ENCODE data around the gene GNAQ.
"Not testable (repeated sequence)": the region's sequence is repeated elsewhere in the genome, so short reads cannot be mapped to it uniquely, and the experiment has no call there.

Gene GNAQ

GRCh38 chr9:77765781-77766259, 265.8 kb downstream of the GNAQ start:
- H3K27ac ChIP-seq (ENCODE audit: low read depth, low read length) = no peak overlapping the region
- H3K4me3 ChIP-seq (ENCODE audit: low read depth in 1 of 5, low read length in 5 of 5) = no peak overlapping the region

GRCh38 chr9:77764894-77765780, 266.5 kb downstream of the GNAQ start:
- no peak overlapping the region for H3K9ac ChIP-seq (ENCODE audit: low read length in 5 of 5)
- H3K4me1 ChIP-seq (ENCODE audit: control insufficient read depth in 5 of 5, insufficient read depth in 5 of 5, low read length in 5 of 5) = peaks cover 0 to 13% (median 0%) of the 10 kb centered on the region in 5 donors
- H3K36me3 ChIP-seq (ENCODE audit: control insufficient read depth in 5 of 5, insufficient read depth in 5 of 5, low read length in 5 of 5) = no peaks in the 10 kb centered on the region
- H3K9me3 ChIP-seq (ENCODE audit: control insufficient read depth in 5 of 5, low read length in 5 of 5) = peaks cover 0 to 2% (median 0%) of the 10 kb centered on the region in 5 donors
- no peak overlapping the region for H3K27ac ChIP-seq (ENCODE audit: low read depth, low read length)
- no peaks in the 10 kb centered on the region for H3K27me3 ChIP-seq (ENCODE audit: control insufficient read depth in 5 of 5, insufficient read depth in 4 of 5, low read length in 5 of 5)
- no peak overlapping the region for H3K4me3 ChIP-seq (ENCODE audit: low read depth in 1 of 5, low read length in 5 of 5)

More at GRCh38 chr9:77765781-77766259, 265.8 kb downstream of the GNAQ start:
- Histone ChIP-seq H3K36me3 (ENCODE audit: control insufficient read depth in 5 of 5, insufficient read depth in 5 of 5, low read length in 5 of 5) (no peaks in the 10 kb centered on the region), H3K9ac (ENCODE audit: low read length in 5 of 5) (no peak overlapping the region), H3K9me3 (ENCODE audit: control insufficient read depth in 5 of 5, low read length in 5 of 5) (peaks cover 0 to 2% (median 0%) of the 10 kb centered on the region in 5 donors), H3K27me3 (ENCODE audit: control insufficient read depth in 5 of 5, insufficient read depth in 4 of 5, low read length in 5 of 5) (no peaks in the 10 kb centered on the region), H3K4me1 (ENCODE audit: control insufficient read depth in 5 of 5, insufficient read depth in 5 of 5, low read length in 5 of 5) (peaks cover 0 to 15% (median 0%) of the 10 kb centered on the region in 5 donors)

- no peak overlapping the region for H3K4me3 ChIP-seq (ENCODE audit: low read depth in 1 of 5, low read length in 5 of 5)
These were observed 268.0 kb downstream of the GNAQ start for GRCh38 chr9:77763566-77763965.

GRCh38 chr9:77760919-77761318, 270.7 kb downstream of the GNAQ start:
- H3K9me3 ChIP-seq (ENCODE audit: control insufficient read depth in 5 of 5, low read length in 5 of 5); H3K36me3 ChIP-seq (ENCODE audit: control insufficient read depth in 5 of 5, insufficient read depth in 5 of 5, low read length in 5 of 5); H3K4me3 ChIP-seq (ENCODE audit: low read depth in 1 of 5, low read length in 5 of 5); H3K27me3 ChIP-seq (ENCODE audit: control insufficient read depth in 5 of 5, insufficient read depth in 4 of 5, low read length in 5 of 5); H3K27ac ChIP-seq (ENCODE audit: low read depth, low read length); H3K4me1 ChIP-seq (ENCODE audit: control insufficient read depth in 5 of 5, insufficient read depth in 5 of 5, low read length in 5 of 5); H3K9ac ChIP-seq (ENCODE audit: low read length in 5 of 5): not testable (repeated sequence)

More at GRCh38 chr9:77763566-77763965, 268.0 kb downstream of the GNAQ start:
- H3K27ac ChIP-seq (ENCODE audit: low read depth, low read length) = no peak overlapping the region
- no peaks in the 10 kb centered on the region for H3K27me3 ChIP-seq (ENCODE audit: control insufficient read depth in 5 of 5, insufficient read depth in 4 of 5, low read length in 5 of 5)
- H3K9me3 ChIP-seq (ENCODE audit: control insufficient read depth in 5 of 5, low read length in 5 of 5) = peaks cover 0 to 2% (median 0%) of the 10 kb centered on the region in 5 donors
- no peak overlapping the region for H3K9ac ChIP-seq (ENCODE audit: low read length in 5 of 5)
- peaks cover 0 to 3% (median 0%) of the 10 kb centered on the region in 5 donors for H3K4me1 ChIP-seq (ENCODE audit: control insufficient read depth in 5 of 5, insufficient read depth in 5 of 5, low read length in 5 of 5)
- H3K36me3 ChIP-seq (ENCODE audit: control insufficient read depth in 5 of 5, insufficient read depth in 5 of 5, low read length in 5 of 5) = no peaks in the 10 kb centered on the region

GRCh38 chr9:77759391-77759790, 272.2 kb downstream of the GNAQ start:
- H3K4me1 ChIP-seq (ENCODE audit: control insufficient read depth in 5 of 5, insufficient read depth in 5 of 5, low read length in 5 of 5) = peaks cover 0 to 3% (median 0%) of the 10 kb centered on the region in 5 donors
- H3K27ac ChIP-seq (ENCODE audit: low read depth, low read length) = no peak overlapping the region

GRCh38 chr9:77756449-77756848, 275.2 kb downstream of the GNAQ start:
- H3K27me3 ChIP-seq (ENCODE audit: control insufficient read depth in 5 of 5, insufficient read depth in 4 of 5, low read length in 5 of 5) = no peaks in the 10 kb centered on the region

More at GRCh38 chr9:77759391-77759790, 272.2 kb downstream of the GNAQ start:
- Histone ChIP-seq H3K4me3 (ENCODE audit: low read depth in 1 of 5, low read length in 5 of 5) (no peak overlapping the region), H3K9ac (ENCODE audit: low read length in 5 of 5) (no peak overlapping the region), H3K9me3 (ENCODE audit: control insufficient read depth in 5 of 5, low read length in 5 of 5) (no peaks in the 10 kb centered on the region), H3K27me3 (ENCODE audit: control insufficient read depth in 5 of 5, insufficient read depth in 4 of 5, low read length in 5 of 5) (no peaks in the 10 kb centered on the region), H3K36me3 (ENCODE audit: control insufficient read depth in 5 of 5, insufficient read depth in 5 of 5, low read length in 5 of 5) (peaks cover 0 to 7% (median 0%) of the 10 kb centered on the region in 5 donors)

GRCh38 chr9:77753180-77753579, 278.4 kb downstream of the GNAQ start:
- no peak overlapping the region for H3K9ac ChIP-seq (ENCODE audit: low read length in 5 of 5)
- no peak overlapping the region for H3K4me3 ChIP-seq (ENCODE audit: low read depth in 1 of 5, low read length in 5 of 5)
- H3K27ac ChIP-seq (ENCODE audit: low read depth, low read length) = no peak overlapping the region
- no peaks in the 10 kb centered on the region for H3K9me3 ChIP-seq (ENCODE audit: control insufficient read depth in 5 of 5, low read length in 5 of 5)
- H3K4me1 ChIP-seq (ENCODE audit: control insufficient read depth in 5 of 5, insufficient read depth in 5 of 5, low read length in 5 of 5) = peaks cover 0 to 22% (median 12%) of the 10 kb centered on the region in 5 donors
- no peaks in the 10 kb centered on the region for H3K27me3 ChIP-seq (ENCODE audit: control insufficient read depth in 5 of 5, insufficient read depth in 4 of 5, low read length in 5 of 5)
- peaks cover 0 to 7% (median 0%) of the 10 kb centered on the region in 5 donors for H3K36me3 ChIP-seq (ENCODE audit: control insufficient read depth in 5 of 5, insufficient read depth in 5 of 5, low read length in 5 of 5)

More at GRCh38 chr9:77756449-77756848, 275.2 kb downstream of the GNAQ start:
- Histone ChIP-seq H3K4me1 (ENCODE audit: control insufficient read depth in 5 of 5, insufficient read depth in 5 of 5, low read length in 5 of 5) (peaks cover 0 to 10% (median 6%) of the 10 kb centered on the region in 5 donors), H3K4me3 (ENCODE audit: low read depth in 1 of 5, low read length in 5 of 5) (no peak overlapping the region), H3K9me3 (ENCODE audit: control insufficient read depth in 5 of 5, low read length in 5 of 5) (no peaks in the 10 kb centered on the region), H3K27ac (ENCODE audit: low read depth, low read length) (no peak overlapping the region), H3K9ac (ENCODE audit: low read length in 5 of 5) (no peak overlapping the region), H3K36me3 (ENCODE audit: control insufficient read depth in 5 of 5, insufficient read depth in 5 of 5, low read length in 5 of 5) (peaks cover 0 to 7% (median 0%) of the 10 kb centered on the region in 5 donors)

- Histone ChIP-seq H3K4me3 (ENCODE audit: low read depth in 1 of 5, low read length in 5 of 5) (no peak overlapping the region), H3K36me3 (ENCODE audit: control insufficient read depth in 5 of 5, insufficient read depth in 5 of 5, low read length in 5 of 5) (peaks cover 0 to 7% (median 0%) of the 10 kb centered on the region in 5 donors), H3K9ac (ENCODE audit: low read length in 5 of 5) (no peak overlapping the region), H3K27ac (ENCODE audit: low read depth, low read length) (no peak overlapping the region), H3K9me3 (ENCODE audit: control insufficient read depth in 5 of 5, low read length in 5 of 5) (no peaks in the 10 kb centered on the region), H3K4me1 (ENCODE audit: control insufficient read depth in 5 of 5, insufficient read depth in 5 of 5, low read length in 5 of 5) (peaks cover 0 to 22% (median 12%) of the 10 kb centered on the region in 5 donors), H3K27me3 (ENCODE audit: control insufficient read depth in 5 of 5, insufficient read depth in 4 of 5, low read length in 5 of 5) (no peaks in the 10 kb centered on the region)
These were observed 279.1 kb downstream of the GNAQ start for GRCh38 chr9:77752554-77752953.

- H3K27ac ChIP-seq (ENCODE audit: low read depth, low read length) = no peak overlapping the region
- no peaks in the 10 kb centered on the region for H3K27me3 ChIP-seq (ENCODE audit: control insufficient read depth in 5 of 5, insufficient read depth in 4 of 5, low read length in 5 of 5)
- H3K4me1 ChIP-seq (ENCODE audit: control insufficient read depth in 5 of 5, insufficient read depth in 5 of 5, low read length in 5 of 5) = peaks cover 0 to 22% (median 12%) of the 10 kb centered on the region in 5 donors
- H3K36me3 ChIP-seq (ENCODE audit: control insufficient read depth in 5 of 5, insufficient read depth in 5 of 5, low read length in 5 of 5) = peaks cover 0 to 7% (median 0%) of the 10 kb centered on the region in 5 donors
- no peak overlapping the region for H3K9ac ChIP-seq (ENCODE audit: low read length in 5 of 5)
- no peak overlapping the region for H3K4me3 ChIP-seq (ENCODE audit: low read depth in 1 of 5, low read length in 5 of 5)
- no peaks in the 10 kb centered on the region for H3K9me3 ChIP-seq (ENCODE audit: control insufficient read depth in 5 of 5, low read length in 5 of 5)
These were observed 280.1 kb downstream of the GNAQ start for GRCh38 chr9:77751341-77752091.
